Measurements from ENCODE around the gene NEK4.
A peak's percentile ranks its signal among the peaks of the same experiment; 100 is the strongest.

NEK4 gene

GRCh38 chr3:52798978-52799476 lies 28.3 kb upstream of the NEK4 start:
- DNase-seq (ENCODE audit: insufficient read length, low spot score) (peak; percentile 66), FAIRE-seq (no peak)
- no peak for TF ChIP-seq POLR2A (IDR thresholded peaks at IDR 0.05; ENCODE audit: low read depth, low read length)

- no peak for DNase-seq (ENCODE audit: insufficient read length, low spot score)
These were observed 27.7 kb upstream of the NEK4 start for GRCh38 chr3:52798376-52798977.

GRCh38 chr3:52796411-52796810 lies 25.7 kb upstream of the NEK4 start:
- no peak for TF ChIP-seq POLR2A (IDR thresholded peaks at IDR 0.05; ENCODE audit: low read depth, low read length)
- no peak for DNase-seq (ENCODE audit: insufficient read length, low spot score)
- no peak for FAIRE-seq

More at GRCh38 chr3:52798376-52798977, 27.7 kb upstream of the NEK4 start:
- TF ChIP-seq POLR2A (IDR thresholded peaks at IDR 0.05; ENCODE audit: low read depth, low read length): no peak
- no peak for FAIRE-seq

- TF ChIP-seq POLR2A (IDR thresholded peaks at IDR 0.05; ENCODE audit: low read depth, low read length): no peak
- no peak for FAIRE-seq
- no peak for DNase-seq (ENCODE audit: insufficient read length, low spot score)
These were observed 24.7 kb upstream of the NEK4 start for GRCh38 chr3:52795298-52795900.

- DNase-seq (ENCODE audit: insufficient read length, low spot score) (no peak), FAIRE-seq (no peak)
- no peak for TF ChIP-seq POLR2A (IDR thresholded peaks at IDR 0.05; ENCODE audit: low read depth, low read length)
These were observed 23.9 kb upstream of the NEK4 start, which contains the start of gene ITIH3 for GRCh38 chr3:52794612-52795099. ITIH3 (plus strand) TSS chr3:52794796; CDS start chr3:52794804, 8 bp downstream.

GRCh38 chr3:52793702-52794611 lies 23.2 kb upstream of the NEK4 start:
- DNase-seq (ENCODE audit: insufficient read length, low spot score) (no peak), FAIRE-seq (no peak)
- no peak for TF ChIP-seq POLR2A (IDR thresholded peaks at IDR 0.05; ENCODE audit: low read depth, low read length)

- no peak for TF ChIP-seq POLR2A (IDR thresholded peaks at IDR 0.05; ENCODE audit: low read depth, low read length)
- peak; percentile 29 for DNase-seq (ENCODE audit: insufficient read length, low spot score)
- no peak for FAIRE-seq
These were observed 22.4 kb upstream of the NEK4 start for GRCh38 chr3:52792961-52793695.

- DNase-seq (ENCODE audit: insufficient read length, low spot score) (no peak), FAIRE-seq (no peak)
- no peak for TF ChIP-seq POLR2A (IDR thresholded peaks at IDR 0.05; ENCODE audit: low read depth, low read length)
These were observed 21.7 kb upstream of the NEK4 start for GRCh38 chr3:52792413-52792812.

GRCh38 chr3:52791928-52792327 lies 21.2 kb upstream of the NEK4 start:
- DNase-seq (ENCODE audit: insufficient read length, low spot score) (no peak), FAIRE-seq (no peak)
- no peak for TF ChIP-seq POLR2A (IDR thresholded peaks at IDR 0.05; ENCODE audit: low read depth, low read length)

- FAIRE-seq: no peak
- no peak for TF ChIP-seq POLR2A (IDR thresholded peaks at IDR 0.05; ENCODE audit: low read depth, low read length)
These were observed 20.6 kb upstream of the NEK4 start for GRCh38 chr3:52791366-52791765.

GRCh38 chr3:52790741-52791140 lies 20.0 kb upstream of the NEK4 start:
- TF ChIP-seq POLR2A (IDR thresholded peaks at IDR 0.05; ENCODE audit: low read depth, low read length): no peak
- FAIRE-seq (no peak), DNase-seq (ENCODE audit: insufficient read length, low spot score) (no peak)

More at GRCh38 chr3:52791366-52791765, 20.6 kb upstream of the NEK4 start:
- DNase-seq (ENCODE audit: insufficient read length, low spot score): no peak

- DNase-seq (ENCODE audit: insufficient read length, low spot score): no peak
- TF ChIP-seq POLR2A (IDR thresholded peaks at IDR 0.05; ENCODE audit: low read depth, low read length): no peak
- no peak for FAIRE-seq
These were observed 19.6 kb upstream of the NEK4 start for GRCh38 chr3:52790337-52790736.

GRCh38 chr3:52789746-52790040 lies 19.0 kb upstream of the NEK4 start:
- no peak for TF ChIP-seq POLR2A (IDR thresholded peaks at IDR 0.05; ENCODE audit: low read depth, low read length)
- FAIRE-seq (no peak), DNase-seq (ENCODE audit: insufficient read length, low spot score) (no peak)

Data from H54 (cell line).